Coronary artery (tissue), 2 donors: ENCODE results near the gene BLOC1S4.

Experiments used
- DNase-seq: peaks from one replicate; pipeline ENCODE4 v3.0.0-alpha.2; 2017; ENCODE audit warnings: low spot score
- H3K27ac ChIP-seq, 2 donors: fragments of 200-600 bp; sonication (generic); one replicate each; pipeline ENCODE4 v1.5.1; 2016 to 2019
- H3K4me3 ChIP-seq: fragments of 200-600 bp; sonication (generic); 2 replicates; pipeline ENCODE4 v1.5.1; 2016; ENCODE audit warnings: mild to moderate bottlenecking, moderate library complexity
- TF ChIP-seq, protein P1 (sequence below): fragments of 200-600 bp; sonication (generic); IDR thresholded peaks from one replicate; pipeline ENCODE4 v1.5.1; 2019; ENCODE audit warnings: antibody characterized with exemption

The BLOC1S4 gene

GRCh38 chr4:6686104-6686787 lies 29.7 kb upstream of the BLOC1S4 start:
- TF ChIP-seq, protein P1, sequence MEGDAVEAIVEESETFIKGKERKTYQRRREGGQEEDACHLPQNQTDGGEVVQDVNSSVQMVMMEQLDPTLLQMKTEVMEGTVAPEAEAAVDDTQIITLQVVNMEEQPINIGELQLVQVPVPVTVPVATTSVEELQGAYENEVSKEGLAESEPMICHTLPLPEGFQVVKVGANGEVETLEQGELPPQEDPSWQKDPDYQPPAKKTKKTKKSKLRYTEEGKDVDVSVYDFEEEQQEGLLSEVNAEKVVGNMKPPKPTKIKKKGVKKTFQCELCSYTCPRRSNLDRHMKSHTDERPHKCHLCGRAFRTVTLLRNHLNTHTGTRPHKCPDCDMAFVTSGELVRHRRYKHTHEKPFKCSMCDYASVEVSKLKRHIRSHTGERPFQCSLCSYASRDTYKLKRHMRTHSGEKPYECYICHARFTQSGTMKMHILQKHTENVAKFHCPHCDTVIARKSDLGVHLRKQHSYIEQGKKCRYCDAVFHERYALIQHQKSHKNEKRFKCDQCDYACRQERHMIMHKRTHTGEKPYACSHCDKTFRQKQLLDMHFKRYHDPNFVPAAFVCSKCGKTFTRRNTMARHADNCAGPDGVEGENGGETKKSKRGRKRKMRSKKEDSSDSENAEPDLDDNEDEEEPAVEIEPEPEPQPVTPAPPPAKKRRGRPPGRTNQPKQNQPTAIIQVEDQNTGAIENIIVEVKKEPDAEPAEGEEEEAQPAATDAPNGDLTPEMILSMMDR = no peak
- no peak overlapping the region for H3K27ac ChIP-seq
- DNase-seq = no peak
- no peak overlapping the region for H3K4me3 ChIP-seq

DNA sequence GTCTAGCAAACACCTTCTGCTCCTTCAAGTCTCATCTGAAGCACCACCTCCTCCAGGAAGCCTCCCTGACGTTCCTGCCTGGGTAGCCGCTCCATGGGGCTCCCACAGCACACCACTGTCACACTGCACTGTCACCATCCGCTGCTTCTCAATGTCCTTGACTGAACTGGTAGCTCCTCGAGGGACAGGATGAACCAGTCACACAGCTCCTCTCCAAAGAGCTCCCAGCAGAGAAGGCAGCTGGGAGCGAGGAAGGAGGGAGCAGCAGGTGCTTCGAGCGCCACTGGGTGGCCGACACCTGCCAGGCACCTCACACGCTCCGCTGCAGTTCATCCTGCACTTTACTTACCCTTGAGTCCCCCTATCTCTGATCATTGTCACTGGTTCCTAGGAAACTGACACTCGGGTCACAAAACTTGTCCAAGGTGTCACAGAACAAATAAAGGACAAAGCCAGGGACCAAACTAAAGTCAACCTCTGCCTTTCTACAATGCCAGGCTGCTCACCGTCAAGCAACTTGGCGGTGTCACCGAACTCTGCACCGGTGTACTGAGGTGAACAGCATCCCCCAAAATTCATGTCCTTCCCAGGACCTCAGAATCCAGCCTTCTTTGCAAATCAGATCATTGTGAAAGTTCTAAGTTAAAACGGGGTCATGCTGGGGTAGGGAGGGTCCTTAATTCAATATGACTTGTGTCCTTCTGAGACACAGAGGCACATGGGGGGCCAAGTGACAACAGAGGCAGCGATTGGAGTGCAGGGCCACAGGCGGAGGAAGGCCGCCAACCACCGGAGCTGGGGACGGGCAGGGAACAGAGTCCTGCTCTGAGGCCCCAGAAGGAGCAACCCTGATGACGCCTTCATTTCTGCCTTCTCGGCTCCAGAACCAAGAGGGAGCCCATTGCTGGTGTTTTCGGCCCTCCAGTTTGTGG lies 27.8 kb upstream of the BLOC1S4 start:
- no peak for DNase-seq
- peak overlapping the region in 1 of 2 donors; percentile 22 for H3K27ac ChIP-seq
- H3K4me3 ChIP-seq = peak overlapping the region; percentile 25
- TF ChIP-seq, protein P1 = no peak

- TF ChIP-seq, protein P1 = no peak
- no peak for DNase-seq
- Histone ChIP-seq H3K4me3 (peak overlapping the region; percentile 25), H3K27ac (peak overlapping the region in 1 of 2 donors; percentile 25)
Measured at GRCh38 chr4:6688879-6689505, 27.0 kb upstream of the BLOC1S4 start.

GRCh38 chr4:6689506-6689960 lies 26.4 kb upstream of the BLOC1S4 start:
- TF ChIP-seq, protein P1 = no peak
- DNase-seq = no peak
- Histone ChIP-seq H3K27ac (peak overlapping the region in 1 of 2 donors; percentile 25), H3K4me3 (no peak overlapping the region)

GRCh38 chr4:6692379-6692778 lies 23.6 kb upstream of the BLOC1S4 start:
- TF ChIP-seq, protein P1 = no peak
- Histone ChIP-seq H3K27ac (no peak overlapping the region), H3K4me3 (no peak overlapping the region)
- DNase-seq = no peak

GRCh38 chr4:6692806-6693205 lies 23.2 kb upstream of the BLOC1S4 start:
- TF ChIP-seq, protein P1 = no peak
- H3K27ac ChIP-seq = no peak overlapping the region
- no peak for DNase-seq
- H3K4me3 ChIP-seq = no peak overlapping the region
